ENCODE results near the gene AP2B1.

Gene AP2B1

DNA sequence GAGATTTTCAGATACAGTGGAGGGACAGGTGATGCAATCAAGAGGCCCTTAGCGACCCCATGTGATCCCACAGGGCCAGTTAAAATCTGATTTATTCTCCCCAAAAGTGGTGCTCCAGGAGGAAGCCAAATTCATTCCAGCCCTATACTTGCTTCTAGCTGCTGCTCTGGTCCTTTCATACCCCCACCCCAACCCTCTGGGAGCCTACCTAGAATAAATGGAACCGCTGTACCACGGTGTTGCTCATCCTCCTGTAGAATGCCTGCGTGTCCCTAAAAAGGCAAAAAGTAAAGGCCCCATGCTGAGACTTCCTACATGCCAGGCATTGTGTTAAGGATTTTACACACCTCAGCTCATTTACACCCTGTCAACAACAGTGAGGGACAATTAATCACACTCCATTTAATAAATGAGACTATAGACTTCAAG, 142.3 kb downstream of the AP2B1 start:
- no peak for DNase-seq (ENCODE audit: low read depth in 2 of 2)

GRCh38 chr17:35730400-35731005, 143.4 kb downstream of the AP2B1 start:
- no peak for DNase-seq (ENCODE audit: low read depth in 2 of 2)

GRCh38 chr17:35731239-35731916, 144.3 kb downstream of the AP2B1 start, which contains the start of gene RASL10B:
RASL10B (plus strand) TSS chr17:35731639; CDS start chr17:35735185, 3,546 bp downstream.
- peak; percentile 15 to 61 for DNase-seq (ENCODE audit: low read depth in 2 of 2)

DNA sequence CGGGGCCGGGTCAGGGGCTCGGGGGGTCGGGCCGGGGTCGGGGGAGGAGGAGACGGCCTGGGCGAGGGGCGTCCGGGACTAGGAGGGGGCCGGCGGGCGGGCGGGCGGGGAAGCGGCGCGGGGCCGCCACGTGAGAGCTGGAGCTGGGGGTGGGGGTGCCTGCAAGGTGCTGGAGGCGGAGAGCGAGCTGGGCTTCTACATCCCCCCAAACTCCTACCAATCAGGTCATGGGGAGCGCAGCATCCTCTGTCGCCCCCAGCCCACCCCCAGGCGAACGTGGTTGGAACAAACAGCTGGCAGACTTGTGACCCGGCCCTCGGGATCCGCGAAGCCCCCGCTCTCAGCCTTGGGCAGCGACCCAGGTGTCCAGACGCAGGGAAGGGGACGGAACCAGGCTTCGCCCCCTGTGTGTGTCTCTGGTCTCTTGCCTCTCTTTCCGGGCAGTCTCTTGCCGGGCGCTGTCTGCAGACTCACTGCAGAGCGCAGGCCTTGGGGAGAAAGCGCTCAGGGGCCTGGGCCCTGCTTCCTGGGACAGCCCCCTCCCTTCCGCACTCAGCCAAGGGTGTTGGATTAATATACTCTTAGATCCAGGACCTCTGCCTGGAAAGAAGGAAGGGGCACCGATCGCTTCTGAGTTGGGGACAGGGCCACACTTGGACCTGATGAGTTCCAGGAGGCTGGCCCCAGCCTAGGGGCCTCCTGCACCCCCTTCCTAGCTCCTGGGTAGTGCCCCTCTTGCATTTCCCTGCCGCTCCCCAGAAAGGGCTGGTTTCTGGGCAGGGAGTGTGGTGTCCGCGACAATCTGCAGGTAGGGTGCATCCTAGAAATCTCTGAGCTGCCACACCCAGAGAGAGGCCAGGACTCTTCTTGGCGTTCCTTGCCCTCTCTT, 145.0 kb downstream of the AP2B1 start:
- DNase-seq (ENCODE audit: low read depth in 2 of 2): no peak

DNA sequence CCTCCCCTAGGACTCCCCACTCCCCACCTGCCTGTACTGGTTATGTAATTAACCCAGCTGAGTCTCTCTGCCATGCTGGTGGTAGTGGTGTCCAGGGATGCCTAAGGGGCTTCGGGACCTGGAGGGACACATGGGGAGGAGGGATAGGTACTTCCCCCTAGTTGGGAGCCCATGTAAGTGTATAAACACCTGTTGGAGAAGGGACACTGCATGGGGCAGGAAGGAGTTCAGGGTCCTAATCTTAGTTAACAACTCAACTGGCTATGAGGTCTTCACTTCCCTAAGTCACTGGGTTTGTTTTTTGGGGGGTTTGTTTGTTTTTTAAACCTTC, 145.6 kb downstream of the AP2B1 start:
- no peak for DNase-seq (ENCODE audit: low read depth in 2 of 2)

- no peak for DNase-seq (ENCODE audit: low read depth in 2 of 2)
These were observed 146.2 kb downstream of the AP2B1 start for GRCh38 chr17:35733366-35733765.

GRCh38 chr17:35734396-35734795, 147.3 kb downstream of the AP2B1 start:
- DNase-seq (ENCODE audit: low read depth in 2 of 2): no peak

DNA sequence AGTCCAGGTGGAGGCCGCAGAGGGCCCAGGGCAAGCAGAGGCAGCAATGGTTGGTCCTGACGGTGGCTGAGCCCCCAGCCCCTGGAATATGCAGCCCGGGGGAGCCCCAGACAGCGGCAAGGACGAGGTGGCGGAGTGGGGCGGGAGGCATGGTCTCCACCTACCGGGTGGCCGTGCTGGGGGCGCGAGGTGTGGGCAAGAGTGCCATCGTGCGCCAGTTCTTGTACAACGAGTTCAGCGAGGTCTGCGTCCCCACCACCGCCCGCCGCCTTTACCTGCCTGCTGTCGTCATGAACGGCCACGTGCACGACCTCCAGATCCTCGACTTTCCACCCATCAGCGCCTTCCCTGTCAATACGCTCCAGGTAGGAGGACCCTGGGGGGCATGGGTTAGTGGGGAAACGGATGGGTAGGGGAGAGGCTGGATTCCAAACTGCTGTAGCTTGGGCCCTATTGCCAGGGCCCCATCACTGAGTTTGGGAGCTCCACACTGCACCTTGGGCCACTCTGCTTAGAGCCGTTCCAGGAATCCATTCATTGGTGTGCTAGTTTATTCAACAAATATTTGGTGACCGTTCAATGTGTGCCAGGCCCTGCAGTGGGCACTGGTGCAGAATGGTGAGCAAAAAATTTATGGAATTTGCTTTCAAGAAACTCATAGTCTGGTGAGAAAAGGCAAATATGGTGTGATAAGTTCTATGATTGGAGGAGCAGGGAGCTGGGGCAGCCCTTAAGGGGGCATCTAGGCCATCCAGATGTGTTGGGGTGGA, 148.1 kb downstream of the AP2B1 start:
- DNase-seq (ENCODE audit: low read depth in 2 of 2): no peak

DNA sequence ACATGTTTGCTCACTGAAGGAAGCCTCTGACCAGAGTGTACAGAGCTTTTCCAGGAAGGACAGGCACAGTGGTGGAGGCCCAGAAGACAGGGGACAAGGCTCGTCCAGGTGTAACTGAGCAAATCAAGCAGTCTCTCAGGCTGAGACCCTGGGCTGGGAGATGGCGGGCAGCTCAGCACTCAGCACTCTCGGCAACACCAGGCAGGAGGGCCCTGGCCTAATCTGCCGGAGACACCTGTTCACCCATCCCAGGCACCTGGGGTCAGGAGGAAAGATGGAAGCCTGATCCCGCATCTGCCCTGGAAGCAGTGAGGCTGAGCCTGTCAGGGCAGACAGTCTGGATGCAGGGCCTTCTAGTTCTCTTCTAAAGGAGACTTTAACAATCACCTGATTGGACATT, 149.1 kb downstream of the AP2B1 start:
- no peak for DNase-seq (ENCODE audit: low read depth in 2 of 2)

DNA sequence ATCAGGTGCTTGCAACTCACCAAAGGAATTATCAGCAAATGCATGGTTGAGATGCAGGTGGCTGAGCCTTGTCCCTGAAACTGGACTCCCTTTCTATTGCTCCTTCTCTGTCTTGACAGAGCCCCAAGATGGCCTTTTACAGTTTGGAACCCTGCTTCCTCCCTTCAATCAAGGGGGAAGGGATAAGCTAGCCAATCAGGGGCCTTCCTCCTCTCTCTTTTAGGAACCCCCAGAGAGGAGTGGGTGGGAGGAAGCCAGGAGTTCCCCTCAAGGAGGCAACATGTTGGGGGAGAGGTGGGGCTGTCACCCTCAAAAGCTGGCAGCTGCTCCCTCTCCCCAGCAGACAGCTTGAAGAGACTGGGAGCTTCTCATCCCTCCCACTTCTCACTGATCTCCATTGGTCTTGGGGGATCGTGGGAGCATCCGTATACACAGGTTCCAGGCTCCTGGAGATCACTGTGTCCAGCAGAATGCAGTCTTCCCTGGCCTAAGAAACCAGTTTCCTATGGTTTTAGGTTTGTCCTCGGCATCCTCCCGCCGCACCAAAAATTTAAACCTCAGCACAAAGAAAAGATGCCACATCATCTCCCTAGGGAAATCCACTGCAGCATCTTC, 151.5 kb downstream of the AP2B1 start:
- DNase-seq (ENCODE audit: low read depth in 2 of 2): no peak

- DNase-seq (ENCODE audit: low read depth in 2 of 2): no peak
These were observed 153.1 kb downstream of the AP2B1 start for GRCh38 chr17:35740216-35740615.

GRCh38 chr17:35740997-35741931, 154.1 kb downstream of the AP2B1 start:
- DNase-seq (ENCODE audit: low read depth in 2 of 2): no peak

DNA sequence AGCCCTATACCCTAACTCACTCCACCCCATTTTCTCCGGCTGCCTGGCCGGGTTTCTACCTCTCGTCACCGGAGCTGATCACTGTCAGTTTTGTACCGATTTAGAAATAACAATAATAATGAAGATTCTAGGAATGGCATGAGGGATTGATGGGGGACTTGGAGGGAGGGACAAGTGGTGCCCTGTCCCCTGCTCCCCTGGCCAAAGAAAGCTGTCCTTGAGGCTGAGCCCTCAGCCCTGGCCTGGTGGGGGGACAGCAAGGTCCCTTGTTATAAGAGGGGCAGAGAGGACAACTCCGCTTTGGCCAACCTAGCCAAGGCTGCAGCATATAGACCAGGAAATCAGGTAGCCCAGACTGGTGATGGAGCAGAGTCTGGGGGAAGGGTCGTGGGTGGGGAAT, 155.4 kb downstream of the AP2B1 start:
- no peak for DNase-seq (ENCODE audit: low read depth in 2 of 2)

GRCh38 chr17:35742896-35743477, 155.9 kb downstream of the AP2B1 start:
- no peak for DNase-seq (ENCODE audit: low read depth in 2 of 2)

- no peak for DNase-seq (ENCODE audit: low read depth in 2 of 2)
These were observed 156.7 kb downstream of the AP2B1 start for GRCh38 chr17:35743626-35744328.

DNA sequence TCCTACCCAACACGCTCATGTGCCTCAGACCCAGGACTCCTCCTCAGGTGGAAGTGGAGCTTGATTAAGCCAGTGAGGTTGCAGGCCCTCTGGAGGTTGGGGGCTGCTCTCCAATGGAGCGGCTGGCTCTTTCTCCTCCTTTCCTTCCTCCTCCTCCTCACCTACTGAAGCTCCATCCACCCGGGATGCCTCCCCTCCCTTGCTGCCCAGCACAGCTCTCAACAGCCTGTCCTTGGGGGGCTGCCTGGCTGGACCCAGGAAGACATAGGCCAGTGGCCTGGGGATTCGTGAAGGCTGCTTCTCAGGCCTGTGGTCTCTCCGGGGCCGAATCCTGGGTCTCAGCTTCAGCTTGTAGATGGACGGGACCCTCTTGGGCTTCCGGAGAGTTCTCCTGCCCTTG, 157.7 kb downstream of the AP2B1 start:
- DNase-seq (ENCODE audit: low read depth in 2 of 2): no peak

DNA sequence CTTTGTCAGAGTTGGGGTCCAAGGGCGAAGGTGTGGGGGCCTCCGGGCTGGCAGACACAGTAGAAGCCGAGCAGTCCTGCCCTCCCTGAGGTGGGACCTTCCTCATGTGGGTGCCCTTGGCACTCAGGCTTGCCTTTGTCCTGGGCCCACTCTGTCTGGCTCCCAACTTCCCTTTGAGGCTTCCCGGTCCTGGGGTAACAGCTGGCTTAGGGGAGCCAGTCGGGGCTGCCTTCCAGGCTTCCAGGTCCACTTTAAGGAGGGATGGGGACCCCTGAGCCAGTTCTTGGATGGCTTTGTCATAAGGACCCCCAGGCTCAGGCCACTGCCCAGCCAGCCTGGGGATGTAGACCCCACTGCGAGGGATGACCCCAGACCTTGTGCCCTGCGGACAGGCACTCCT, 158.1 kb downstream of the AP2B1 start:
- no peak for DNase-seq (ENCODE audit: low read depth in 2 of 2)

DNA sequence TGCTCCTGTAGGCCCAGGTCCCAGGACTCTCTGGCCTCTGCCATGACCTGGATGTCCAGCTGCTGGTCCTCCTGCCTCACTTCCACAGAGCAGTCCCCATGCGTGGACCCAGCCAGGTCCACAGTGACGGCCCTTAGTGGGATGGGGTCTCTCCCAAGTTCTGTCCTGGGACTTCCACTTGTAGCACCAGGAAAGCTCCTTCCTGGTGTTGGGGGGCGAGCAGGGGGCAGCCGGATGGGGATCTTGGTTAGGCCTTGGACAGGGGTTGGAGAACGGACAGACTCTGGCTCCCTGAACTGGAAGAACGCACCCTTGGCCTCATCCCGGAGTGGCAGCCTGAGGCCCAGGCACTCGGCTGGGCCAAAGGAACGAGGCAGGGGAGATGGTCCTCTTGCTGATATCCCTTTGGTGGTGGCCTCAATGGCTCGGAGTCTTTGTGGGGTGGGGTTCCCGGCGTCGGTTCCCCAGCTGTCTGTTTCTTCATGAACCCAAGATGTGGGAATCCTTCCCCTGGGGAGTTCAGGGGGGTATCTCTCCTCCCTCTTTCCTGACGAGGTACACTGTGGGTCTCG, 158.7 kb downstream of the AP2B1 start:
- DNase-seq (ENCODE audit: low read depth in 2 of 2): no peak

GRCh38 chr17:35747540-35748017, 160.5 kb downstream of the AP2B1 start:
- peak; percentile 46 to 61 for DNase-seq (ENCODE audit: low read depth in 2 of 2)

All from stimulated activated CD8-positive, alpha-beta memory T cell treated with anti-CD3 and anti-CD28 coated beads, Interleukin-7, amount 100 ng/mL, for 4 hours (primary cell).